Right lobe of liver (tissue), 4 donors: ENCODE measurements around the gene SSRP1.

Experiments
- POLR2A ChIP-seq: fragments of 450-650 bp; IDR thresholded peaks from one replicate; pipeline ENCODE4 v1.6.1; 2017; ENCODE audit warnings: antibody characterized with exemption, mild to moderate bottlenecking
- TF ChIP-seq, protein P1 (sequence below), 4 donors: fragments of 200-600 bp in 3 of 4; fragments of 450-650 bp in 1 of 4; IDR thresholded peaks; one replicate each; pipeline versions ENCODE4 v1.5.1 to v1.8.0; 2016 to 2022; ENCODE audit warnings: antibody characterized with exemption in 4 of 4, mild to moderate bottlenecking in 2 of 4
- donor health status: DM: no; HTN: no; CAD: no.
- donor health status: DM: no; HTN: no; CAD: no.
- donor health status: DM: no; HTN: yes; CAD: no.

DNA sequence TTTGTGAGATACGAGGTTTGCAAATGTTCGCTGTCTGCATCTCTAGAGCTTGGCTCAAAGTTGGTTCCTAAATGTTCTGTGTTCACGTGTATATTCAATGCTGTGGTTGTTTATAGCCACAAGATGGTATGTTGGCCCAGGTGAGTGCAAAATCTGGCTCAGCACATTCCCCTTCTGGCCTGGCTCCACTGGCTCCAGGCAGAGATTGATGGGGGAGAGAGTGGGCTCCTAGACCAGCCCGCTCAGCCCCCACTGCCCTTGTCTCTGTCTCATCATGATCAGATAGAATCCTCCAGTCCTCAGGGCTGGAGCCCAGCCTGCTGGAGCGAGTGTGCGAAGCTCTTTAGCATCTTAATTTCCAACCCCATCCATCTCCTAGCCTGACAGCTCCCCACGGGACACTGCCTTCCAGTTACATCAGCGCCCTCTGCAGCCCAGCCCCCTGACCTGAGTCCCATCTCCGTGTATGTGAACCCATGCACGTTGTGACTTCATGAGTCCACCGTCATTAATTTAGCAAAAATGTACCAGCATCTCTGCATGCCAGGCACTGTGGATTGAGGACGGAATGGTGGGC is 4.4 kb upstream of the SSRP1 start:
- TF ChIP-seq, protein P1, sequence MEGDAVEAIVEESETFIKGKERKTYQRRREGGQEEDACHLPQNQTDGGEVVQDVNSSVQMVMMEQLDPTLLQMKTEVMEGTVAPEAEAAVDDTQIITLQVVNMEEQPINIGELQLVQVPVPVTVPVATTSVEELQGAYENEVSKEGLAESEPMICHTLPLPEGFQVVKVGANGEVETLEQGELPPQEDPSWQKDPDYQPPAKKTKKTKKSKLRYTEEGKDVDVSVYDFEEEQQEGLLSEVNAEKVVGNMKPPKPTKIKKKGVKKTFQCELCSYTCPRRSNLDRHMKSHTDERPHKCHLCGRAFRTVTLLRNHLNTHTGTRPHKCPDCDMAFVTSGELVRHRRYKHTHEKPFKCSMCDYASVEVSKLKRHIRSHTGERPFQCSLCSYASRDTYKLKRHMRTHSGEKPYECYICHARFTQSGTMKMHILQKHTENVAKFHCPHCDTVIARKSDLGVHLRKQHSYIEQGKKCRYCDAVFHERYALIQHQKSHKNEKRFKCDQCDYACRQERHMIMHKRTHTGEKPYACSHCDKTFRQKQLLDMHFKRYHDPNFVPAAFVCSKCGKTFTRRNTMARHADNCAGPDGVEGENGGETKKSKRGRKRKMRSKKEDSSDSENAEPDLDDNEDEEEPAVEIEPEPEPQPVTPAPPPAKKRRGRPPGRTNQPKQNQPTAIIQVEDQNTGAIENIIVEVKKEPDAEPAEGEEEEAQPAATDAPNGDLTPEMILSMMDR (IDR thresholded peaks at IDR 0.05), result peak in 3 of 4 donors; percentile 12 to 22 (median 13)
- no peak for TF ChIP-seq POLR2A
